GM18526 (cell line): ENCODE data around the gene INO80.

Experiments
- POLR2A ChIP-seq: IDR thresholded peaks from 3 replicates; pipeline ENCODE4 v1.6.1; 2011; ENCODE audit not compliant: insufficient read length; ENCODE audit errors: extremely low read depth

The INO80 gene

GRCh38 chr15:40955141-40955903 lies 160.8 kb downstream of the INO80 start:
- no peak for TF ChIP-seq POLR2A

- TF ChIP-seq POLR2A = no peak
Measured at GRCh38 chr15:40953713-40954074, 162.4 kb downstream of the INO80 start.

GRCh38 chr15:40952901-40953712 lies 163.0 kb downstream of the INO80 start, which contains the start of gene CHAC1:
CHAC1 (plus strand) TSS chr15:40953471; CDS start chr15:40953584, 113 bp downstream.
- peak; percentile 82 for TF ChIP-seq POLR2A

GRCh38 chr15:40952301-40952900 lies 163.7 kb downstream of the INO80 start:
- TF ChIP-seq POLR2A = no peak

GRCh38 chr15:40951764-40952163 lies 164.3 kb downstream of the INO80 start:
- TF ChIP-seq POLR2A = no peak

GRCh38 chr15:40949756-40950207 lies 166.3 kb downstream of the INO80 start:
- TF ChIP-seq POLR2A = no peak

- no peak for TF ChIP-seq POLR2A
Measured at GRCh38 chr15:40948706-40949473, 167.2 kb downstream of the INO80 start.

- no peak for TF ChIP-seq POLR2A
Measured at GRCh38 chr15:40944510-40945296, 171.4 kb downstream of the INO80 start.

- no peak for TF ChIP-seq POLR2A
Measured at GRCh38 chr15:40943764-40944365, 172.2 kb downstream of the INO80 start.

GRCh38 chr15:40942878-40943277 lies 173.2 kb downstream of the INO80 start:
- TF ChIP-seq POLR2A = no peak

- TF ChIP-seq POLR2A = no peak
Measured at GRCh38 chr15:40942337-40942854, 173.7 kb downstream of the INO80 start.

- TF ChIP-seq POLR2A = peak; percentile 59
Measured at GRCh38 chr15:40941528-40942336, 174.3 kb downstream of the INO80 start.

GRCh38 chr15:40941068-40941527 lies 175.0 kb downstream of the INO80 start:
- no peak for TF ChIP-seq POLR2A
